HG02981 (cell line): Measurements from ENCODE around the gene VPS11.

Experiments
- ATAC-seq: cut with Tn5 transposase; IDR thresholded peaks from one replicate; pipeline ENCODE4 v1.9.1; 2021; ENCODE audit warnings: mild to moderate bottlenecking, moderate library complexity; ENCODE audit not compliant: unreplicated experiment

Gene VPS11

DNA sequence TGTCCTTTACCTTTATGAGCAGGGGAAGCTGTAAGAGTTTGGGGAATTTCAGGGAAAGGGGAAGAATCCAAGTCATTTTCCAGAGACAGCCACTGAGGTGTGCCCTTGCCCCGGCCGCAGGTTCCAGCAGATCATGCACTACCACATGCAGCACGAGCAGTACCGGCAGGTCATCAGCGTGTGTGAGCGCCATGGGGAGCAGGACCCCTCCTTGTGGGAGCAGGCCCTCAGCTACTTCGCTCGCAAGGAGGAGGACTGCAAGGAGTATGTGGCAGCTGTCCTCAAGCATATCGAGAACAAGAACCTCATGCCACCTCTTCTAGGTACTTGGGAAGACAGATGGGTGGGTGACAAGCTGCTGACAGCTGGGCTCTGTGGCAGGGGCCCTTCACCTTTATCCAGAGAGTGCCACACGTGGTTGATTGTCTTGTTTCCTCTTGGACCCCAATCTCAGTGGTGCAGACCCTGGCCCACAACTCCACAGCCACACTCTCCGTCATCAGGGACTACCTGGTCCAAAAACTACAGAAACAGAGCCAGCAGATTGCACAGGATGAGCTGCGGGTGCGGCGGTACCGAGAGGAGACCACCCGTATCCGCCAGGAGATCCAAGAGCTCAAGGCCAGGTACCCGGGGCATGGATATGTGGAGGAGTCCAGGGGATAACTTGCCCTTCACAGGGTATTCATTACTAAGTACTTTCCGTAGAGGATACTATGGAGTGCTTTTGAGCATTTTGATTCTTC is 11.2 kb downstream of the VPS11 start:
- no peak for ATAC-seq

DNA sequence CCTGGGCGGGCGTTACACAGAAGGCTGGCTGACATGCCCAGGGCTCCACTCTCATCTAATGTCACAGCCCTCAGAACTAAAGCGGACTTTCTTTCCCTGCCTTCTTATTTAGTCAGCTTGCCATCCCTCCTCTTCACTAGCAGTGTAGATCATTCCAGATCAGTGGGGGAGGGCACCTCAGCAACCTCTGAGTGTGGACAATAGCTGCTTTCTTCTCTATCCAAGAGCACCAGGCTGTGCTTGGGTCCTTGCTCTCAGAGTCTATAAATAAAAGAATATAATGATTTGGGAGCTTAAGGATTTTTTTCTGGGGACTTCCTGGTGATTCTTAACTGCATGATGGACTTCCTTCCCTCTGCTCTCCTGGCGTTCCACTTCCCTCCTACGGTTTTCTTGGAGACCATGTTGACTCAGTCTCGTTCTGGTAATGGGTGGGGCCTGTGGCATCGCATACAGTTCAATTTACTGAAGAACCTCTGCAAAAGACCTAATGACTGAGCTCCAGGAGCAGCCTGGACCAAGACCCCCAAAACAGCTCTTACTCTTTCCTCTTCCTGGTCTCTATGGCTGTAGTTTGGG is 14.2 kb downstream of the VPS11 start:
- no peak for ATAC-seq

DNA sequence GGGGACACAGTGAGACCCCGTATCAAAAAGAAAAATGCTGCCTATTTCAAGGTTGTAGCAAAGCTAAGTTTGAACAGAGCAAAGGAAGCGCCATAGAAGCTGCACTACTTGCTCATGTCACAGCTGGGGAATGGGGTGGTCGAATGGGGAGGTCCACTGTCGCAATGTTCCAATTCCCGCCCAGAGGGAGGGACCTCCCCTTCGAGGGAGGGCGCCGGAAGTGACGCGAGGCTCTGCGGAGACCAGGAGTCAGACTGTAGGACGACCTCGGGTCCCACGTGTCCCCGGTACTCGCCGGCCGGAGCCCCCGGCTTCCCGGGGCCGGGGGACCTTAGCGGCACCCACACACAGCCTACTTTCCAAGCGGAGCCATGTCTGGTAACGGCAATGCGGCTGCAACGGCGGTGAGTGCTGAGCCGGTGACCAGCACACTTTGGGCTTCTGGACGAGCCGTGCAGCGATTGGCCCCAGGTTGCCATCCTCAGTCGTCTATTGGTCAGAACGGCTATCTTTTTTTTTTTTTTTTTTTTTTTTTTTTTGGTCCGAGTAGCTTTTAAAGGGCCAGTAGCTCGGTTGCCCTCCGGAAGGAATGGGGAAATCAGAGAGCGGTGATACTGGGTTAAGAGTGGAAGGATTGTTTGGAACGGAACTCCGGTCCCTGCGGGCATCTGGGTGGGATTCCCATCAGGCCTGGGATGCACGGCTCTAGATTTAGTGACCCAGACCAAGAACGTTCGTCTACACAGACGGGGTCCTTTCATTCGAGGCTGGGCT is 17.2 kb downstream of the VPS11 start, which contains the start of gene HMBS:
Gene HMBS, plus strand, starts transcription at position 219 of the 774 bp plus-strand sequence. Its CDS starts 153 bp downstream, at position 372.
- peak; percentile 86 for ATAC-seq

GRCh38 chr11:119085437-119085847 is 17.8 kb downstream of the VPS11 start:
- ATAC-seq = peak; percentile 5

DNA sequence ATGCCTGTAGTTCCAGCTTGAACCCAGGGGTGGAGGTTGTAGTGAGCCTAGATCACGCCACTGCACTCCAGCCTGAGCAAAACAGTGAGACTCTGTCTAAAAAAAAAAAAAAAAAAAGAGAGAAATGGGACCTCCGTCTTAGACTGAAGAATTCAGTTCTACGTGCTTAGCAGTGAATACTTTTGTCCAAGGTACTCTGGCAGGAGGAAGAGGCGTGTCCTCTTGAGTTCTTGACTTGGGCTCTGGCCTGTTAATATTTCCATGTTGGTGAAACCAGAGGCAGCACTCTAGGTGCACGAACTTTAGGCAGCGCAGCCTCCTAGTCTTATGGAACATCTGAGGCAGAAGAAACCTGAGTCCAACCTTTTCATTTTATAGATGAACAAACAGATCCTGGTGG is 19.5 kb downstream of the VPS11 start:
- no peak for ATAC-seq

DNA sequence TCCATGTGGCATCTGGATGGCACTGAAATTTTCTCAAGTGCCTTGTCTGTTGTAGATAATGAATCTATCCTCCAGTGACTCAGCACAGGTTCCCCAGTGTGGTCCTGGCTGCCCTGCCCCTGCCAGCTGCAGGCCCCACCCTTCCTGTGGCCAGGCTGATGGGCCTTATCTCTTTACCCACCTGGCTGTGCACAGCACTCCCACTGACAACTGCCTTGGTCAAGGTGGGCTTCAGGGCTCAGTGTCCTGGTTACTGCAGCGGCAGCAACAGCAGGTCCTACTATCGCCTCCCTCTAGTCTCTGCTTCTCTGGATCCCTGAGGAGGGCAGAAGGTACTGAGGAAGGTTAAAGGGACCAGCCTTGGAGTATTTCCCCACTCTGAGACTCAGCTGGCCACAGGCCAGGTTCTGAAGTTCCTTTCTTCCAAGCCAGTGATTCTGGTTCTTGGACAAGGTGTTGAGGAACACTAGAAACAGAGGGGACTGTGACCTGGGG is 20.2 kb downstream of the VPS11 start:
- ATAC-seq = no peak

- ATAC-seq = no peak
Measured at GRCh38 chr11:119088406-119088805, 20.8 kb downstream of the VPS11 start.

GRCh38 chr11:119089319-119089718 is 21.7 kb downstream of the VPS11 start:
- ATAC-seq = no peak

- ATAC-seq = no peak
Measured at GRCh38 chr11:119091178-119091577, 23.6 kb downstream of the VPS11 start.

DNA sequence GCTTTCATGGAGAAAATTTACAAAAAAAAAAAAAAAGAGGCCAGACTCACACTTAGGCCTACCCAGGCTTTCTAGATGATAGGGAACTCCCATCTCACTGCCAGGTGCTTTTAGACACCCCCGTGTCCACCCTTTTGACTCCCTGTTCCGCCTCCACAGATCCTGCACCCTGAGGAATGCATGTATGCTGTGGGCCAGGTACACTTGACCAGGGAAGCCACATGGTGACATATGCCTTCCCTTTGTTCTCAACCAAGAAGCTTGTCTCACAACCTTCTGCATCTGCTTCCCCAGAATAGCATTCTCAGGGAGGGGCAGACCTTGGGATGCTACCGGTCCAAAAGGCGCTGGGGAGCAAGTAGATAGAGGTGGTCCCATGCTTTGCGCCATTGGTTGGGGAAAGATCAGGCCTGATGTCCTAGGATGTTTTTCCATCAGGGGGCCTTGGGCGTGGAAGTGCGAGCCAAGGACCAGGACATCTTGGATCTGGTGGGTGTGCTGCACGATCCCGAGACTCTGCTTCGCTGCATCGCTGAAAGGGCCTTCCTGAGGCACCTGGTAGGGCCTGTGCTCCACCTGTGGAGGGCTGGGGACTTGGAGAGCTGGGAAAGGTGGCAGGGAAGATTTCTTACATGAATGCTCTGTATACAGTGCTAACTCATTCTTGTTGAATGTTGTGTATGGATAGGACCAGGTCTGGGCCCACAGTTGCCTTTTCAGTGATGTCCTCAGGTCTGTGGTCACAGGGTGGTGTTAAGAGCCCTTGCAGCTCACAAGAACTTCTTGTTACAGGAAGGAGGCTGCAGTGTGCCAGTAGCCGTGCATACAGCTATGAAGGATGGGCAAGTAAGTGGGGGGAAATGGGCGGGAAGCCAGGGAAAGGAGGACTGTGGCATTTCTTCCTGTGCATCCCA is 24.6 kb downstream of the VPS11 start:
- ATAC-seq = no peak

DNA sequence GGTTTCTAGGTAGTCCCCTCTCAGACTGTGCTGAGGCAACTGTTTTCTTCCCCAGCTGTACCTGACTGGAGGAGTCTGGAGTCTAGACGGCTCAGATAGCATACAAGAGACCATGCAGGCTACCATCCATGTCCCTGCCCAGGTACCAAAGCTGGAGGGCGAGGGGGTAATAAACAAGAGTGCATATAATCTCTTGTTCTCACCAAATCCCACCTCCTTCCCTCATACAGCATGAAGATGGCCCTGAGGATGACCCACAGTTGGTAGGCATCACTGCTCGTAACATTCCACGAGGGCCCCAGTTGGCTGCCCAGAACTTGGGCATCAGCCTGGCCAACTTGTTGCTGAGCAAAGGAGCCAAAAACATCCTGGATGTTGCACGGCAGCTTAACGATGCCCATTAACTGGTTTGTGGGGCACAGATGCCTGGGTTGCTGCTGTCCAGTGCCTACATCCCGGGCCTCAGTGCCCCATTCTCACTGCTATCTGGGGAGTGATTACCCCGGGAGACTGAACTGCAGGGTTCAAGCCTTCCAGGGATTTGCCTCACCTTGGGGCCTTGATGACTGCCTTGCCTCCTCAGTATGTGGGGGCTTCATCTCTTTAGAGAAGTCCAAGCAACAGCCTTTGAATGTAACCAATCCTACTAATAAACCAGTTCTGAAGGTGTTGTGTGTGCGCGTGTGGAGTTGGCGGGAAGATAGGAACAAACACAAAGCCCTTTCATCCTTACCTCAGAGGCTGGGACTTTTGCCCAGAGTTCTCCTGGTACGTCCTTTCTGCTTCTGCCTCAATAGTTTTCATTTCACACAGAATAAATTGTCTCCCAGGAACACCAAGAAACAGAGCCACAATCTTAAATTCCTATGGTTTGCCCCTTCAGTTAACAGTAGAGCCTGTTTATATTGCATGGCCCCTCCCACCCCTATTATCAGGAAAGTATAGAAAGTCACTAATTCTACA is 25.5 kb downstream of the VPS11 start:
- ATAC-seq = no peak

GRCh38 chr11:119093942-119094815 is 26.6 kb downstream of the VPS11 start:
- ATAC-seq = no peak

DNA sequence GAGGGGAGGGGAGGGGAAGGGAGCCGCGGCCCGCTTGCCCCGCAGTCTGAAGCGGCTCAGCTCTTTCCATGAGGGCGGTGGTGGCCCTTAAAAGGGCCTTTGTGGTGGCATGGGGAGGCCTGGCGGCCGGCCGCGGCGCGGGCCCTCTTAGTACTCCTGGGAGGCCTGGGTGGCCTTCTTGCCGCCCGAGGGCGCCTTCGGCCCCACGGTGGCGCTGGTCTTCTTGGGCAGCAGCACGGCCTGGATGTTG is 27.1 kb downstream of the VPS11 start:
- ATAC-seq = peak; percentile 30

DNA sequence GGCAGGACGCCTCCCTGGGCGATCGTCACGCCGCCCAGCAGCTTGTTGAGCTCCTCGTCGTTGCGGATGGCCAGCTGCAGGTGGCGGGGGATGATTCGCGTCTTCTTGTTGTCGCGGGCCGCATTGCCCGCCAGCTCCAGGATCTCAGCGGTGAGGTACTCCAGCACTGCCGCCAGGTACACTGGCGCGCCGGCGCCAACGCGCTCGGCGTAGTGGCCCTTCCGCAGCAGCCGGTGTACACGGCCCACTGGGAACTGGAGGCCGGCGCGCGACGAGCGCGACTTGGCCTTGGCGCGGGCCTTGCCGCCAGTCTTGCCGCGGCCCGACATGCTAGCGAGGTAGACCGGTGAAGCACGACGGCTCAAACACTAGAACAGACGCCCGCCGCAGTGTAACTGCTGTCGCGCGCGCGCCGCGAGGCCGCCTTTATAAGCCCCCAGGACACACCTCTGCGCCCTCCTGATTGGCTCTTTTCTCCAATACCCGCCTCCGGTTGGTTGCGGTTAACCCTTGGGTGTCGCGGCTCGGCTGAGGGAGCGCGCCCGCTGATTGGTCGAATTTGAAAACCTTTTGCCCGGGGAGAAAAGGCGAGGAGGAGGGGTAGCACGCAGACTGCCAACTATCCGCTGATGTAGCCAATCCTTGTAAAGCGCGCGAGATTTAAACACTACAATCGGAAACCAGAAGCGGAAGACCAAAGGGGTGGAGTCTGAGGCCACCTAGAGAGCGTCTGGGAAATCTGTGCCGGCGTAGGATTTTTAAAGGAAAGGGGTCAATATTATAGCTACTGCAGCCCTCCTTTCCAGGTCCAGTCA is 27.7 kb downstream of the VPS11 start:
- peak; percentile 78 for ATAC-seq

GRCh38 chr11:119099711-119100110 is 32.1 kb downstream of the VPS11 start:
- ATAC-seq = no peak

DNA sequence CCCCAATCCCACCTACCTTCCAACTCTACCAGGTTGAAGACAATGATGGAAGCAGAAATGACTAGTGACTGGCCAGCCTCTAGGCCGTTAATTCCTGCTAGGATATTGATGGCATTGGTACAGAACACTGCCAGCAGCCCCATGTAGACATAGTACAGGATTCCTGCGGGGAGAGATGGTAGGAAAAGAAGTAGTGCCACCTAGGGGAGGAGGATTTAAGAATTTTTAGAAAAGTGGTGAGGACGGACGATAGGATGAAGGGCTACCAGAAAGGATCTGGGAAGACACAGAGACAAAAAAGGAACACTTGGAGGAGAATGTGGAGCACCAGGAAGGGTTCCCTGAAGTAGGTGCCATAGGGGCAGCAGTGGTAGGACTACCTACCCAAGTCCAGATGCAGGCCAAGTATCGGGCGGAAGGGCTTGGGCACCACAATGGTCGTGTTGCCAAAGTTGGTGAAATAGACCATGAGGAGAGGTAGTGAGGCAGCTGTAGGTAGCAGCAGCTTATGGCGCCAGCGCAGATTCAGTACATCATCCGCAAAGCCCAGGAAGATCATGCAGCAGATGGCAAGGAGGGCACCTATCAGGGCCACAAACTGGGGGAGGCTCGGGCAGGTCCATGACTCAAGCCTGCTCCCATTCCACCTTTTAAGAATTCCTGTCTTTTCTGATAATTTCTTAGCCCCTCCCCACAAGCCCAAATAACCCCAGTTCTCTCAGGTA is 32.8 kb downstream of the VPS11 start:
- no peak for ATAC-seq
